SK-N-MC (cell line): ENCODE results near the gene SUSD2.
"Not testable (repeated sequence)": the region's sequence is repeated elsewhere in the genome, so short reads cannot be mapped to it uniquely, and the experiment has no call there.

Experiments used
- DNase-seq: peaks from one replicate; pipeline ENCODE4 v3.0.0-alpha.2; 2011; ENCODE audit warnings: low read depth, low spot score
- H3K27ac ChIP-seq: fragments of 200-600 bp; sonication (generic); 2 replicates; pipeline ENCODE4 v1.5.1; 2016; ENCODE audit warnings: mixed run types
- H3K36me3 ChIP-seq: fragments of 200-600 bp; sonication (generic); 2 replicates; pipeline ENCODE4 v1.6.1; 2017; ENCODE audit warnings: antibody characterized with exemption, low read length, mixed read lengths; ENCODE audit not compliant: insufficient read depth
- H3K4me3 ChIP-seq: fragments of 200-600 bp; sonication (generic); 2 replicates; pipeline ENCODE4 v1.5.1; 2016
- H3K9ac ChIP-seq: fragments of 200-600 bp; sonication (generic); 2 replicates; pipeline ENCODE4 v1.8.0; 2017; ENCODE audit warnings: mixed run types, mixed read lengths; ENCODE audit not compliant: insufficient read length
- H3K9me3 ChIP-seq: fragments of 200-600 bp; sonication (generic); 2 replicates; pipeline ENCODE4 v1.6.1; 2017; ENCODE audit warnings: low read depth, mild to moderate bottlenecking, antibody characterized with exemption, low read length, moderate library complexity, mixed read lengths
- EZH2 ChIP-seq: fragments of 200-600 bp; sonication (generic); IDR thresholded peaks from one replicate; pipeline ENCODE4 v1.6.1; 2017; ENCODE audit warnings: antibody characterized with exemption
- FOXP2 ChIP-seq: optimal IDR thresholded peaks from 2 replicates; pipeline ENCODE3; 2011; ENCODE audit warnings: mild to moderate bottlenecking, moderate library complexity; ENCODE audit not compliant: insufficient read depth; ENCODE audit errors: extremely low read length, control extremely low read depth
- POLR2AphosphoS5 ChIP-seq: IDR thresholded peaks from 2 replicates; pipeline ENCODE4 v1.6.1; 2012; ENCODE audit warnings: mild to moderate bottlenecking, low read depth, low read length, borderline replicate concordance

Gene SUSD2

GRCh38 chr22:24177045-24177444, 4.2 kb upstream of the SUSD2 start:
- TF ChIP-seq POLR2AphosphoS5 (no peak), EZH2 (no peak)
- DNase-seq = no peak
- Histone ChIP-seq H3K4me3 (no peak overlapping the region), H3K36me3 (peaks cover 8% of the 10 kb centered on the region; the same call in 1 of the 2 replicates), H3K27ac (no peak overlapping the region), H3K9ac (no peak overlapping the region), H3K9me3 (no peaks in the 10 kb centered on the region)

DNA sequence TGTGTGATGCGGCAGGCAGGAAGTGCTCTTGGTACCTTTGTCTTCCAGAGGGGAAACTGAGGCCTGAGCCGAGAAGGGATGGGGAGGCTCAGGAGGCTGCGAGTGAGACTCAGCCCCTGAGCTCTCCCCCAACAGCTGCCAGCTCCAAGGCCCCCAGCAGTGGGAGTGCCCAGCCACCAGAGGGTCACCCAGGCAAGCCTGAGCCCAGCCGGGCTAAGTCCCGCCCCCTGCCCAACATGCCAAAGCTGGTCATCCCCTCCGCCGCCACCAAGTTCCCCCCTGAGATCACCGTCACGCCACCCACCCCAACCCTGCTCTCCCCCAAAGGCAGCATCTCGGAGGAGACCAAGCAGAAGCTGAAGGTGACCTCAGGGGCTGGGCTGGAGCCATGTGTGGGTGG, 3.8 kb upstream of the SUSD2 start:
- peaks cover 6% of the 10 kb centered on the region; the same call in 1 of the 2 replicates for H3K36me3 ChIP-seq
- no peak for DNase-seq
- no peak for TF ChIP-seq FOXP2
- H3K4me3 ChIP-seq = no peak overlapping the region
- no peaks in the 10 kb centered on the region for H3K9me3 ChIP-seq
- no peak overlapping the region for H3K9ac ChIP-seq
- no peak overlapping the region for H3K27ac ChIP-seq

- no peak for DNase-seq
- no peak overlapping the region for H3K9ac ChIP-seq
- no peak overlapping the region for H3K27ac ChIP-seq
- H3K36me3 ChIP-seq = peaks cover 2% of the 10 kb centered on the region; the same call in 1 of the 2 replicates
- H3K4me3 ChIP-seq = no peak overlapping the region
- no peak for TF ChIP-seq FOXP2
- no peak for TF ChIP-seq EZH2
- no peak for TF ChIP-seq POLR2AphosphoS5
- H3K9me3 ChIP-seq = no peaks in the 10 kb centered on the region
These were observed 3.3 kb upstream of the SUSD2 start for GRCh38 chr22:24178021-24178431.

DNA sequence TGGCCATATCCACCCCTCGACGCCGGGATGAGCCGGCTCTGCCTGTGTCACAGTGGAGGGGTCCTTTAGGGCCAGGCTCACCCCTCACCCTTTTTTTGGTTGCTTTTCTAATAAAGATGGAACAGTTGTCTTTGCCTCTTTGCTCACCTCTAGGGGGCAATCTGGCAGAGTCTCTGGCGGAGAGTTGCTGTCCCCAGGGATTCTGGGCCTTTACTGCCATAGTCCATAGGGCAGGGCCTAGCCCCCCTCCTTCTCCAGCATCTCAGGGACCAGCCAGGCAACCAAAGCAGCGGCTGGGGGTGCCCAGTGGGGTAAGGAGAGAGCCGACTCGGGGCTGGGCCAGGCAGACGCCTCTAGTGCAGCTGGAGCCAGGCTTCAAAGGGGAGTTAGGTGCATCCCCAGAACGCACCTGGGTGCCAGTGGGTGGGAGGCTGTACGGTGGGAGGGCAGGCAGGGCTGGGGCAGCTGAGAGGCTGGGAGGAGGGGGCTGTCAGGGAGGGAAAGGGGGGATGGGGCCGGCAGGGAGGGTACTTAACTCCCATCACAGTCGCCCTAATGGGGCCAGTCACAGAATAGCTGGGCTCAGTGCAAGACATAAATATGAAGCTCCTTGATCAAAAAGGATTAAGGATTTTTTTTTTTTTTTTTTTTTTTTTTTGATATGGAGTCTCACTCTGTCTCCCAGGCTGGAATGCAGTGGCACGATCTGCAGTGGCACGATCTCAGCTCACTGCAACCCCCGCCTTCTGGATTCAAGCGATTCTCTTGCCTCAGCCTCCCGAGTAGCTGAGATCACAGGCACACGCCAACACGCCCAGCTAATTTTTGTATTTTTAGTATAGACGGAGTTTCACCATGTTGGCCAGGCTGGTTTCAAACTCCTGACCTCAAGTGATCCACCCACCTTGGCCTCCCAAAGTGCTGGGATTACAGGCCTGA, 2.5 kb upstream of the SUSD2 start:
- no peak for TF ChIP-seq POLR2AphosphoS5
- no peak for TF ChIP-seq EZH2
- no peak for TF ChIP-seq FOXP2
- no peak for DNase-seq
- H3K9ac ChIP-seq = no peak overlapping the region
- no peak overlapping the region for H3K4me3 ChIP-seq
- H3K36me3 ChIP-seq = no peaks in the 10 kb centered on the region; the same call in 1 of the 2 replicates
- H3K27ac ChIP-seq = no peak overlapping the region; the same call in 1 of the 2 replicates
- H3K9me3 ChIP-seq = no peaks in the 10 kb centered on the region

GRCh38 chr22:24179478-24180210, 1.6 kb upstream of the SUSD2 start:
- no peak overlapping the region for H3K27ac ChIP-seq
- DNase-seq = no peak
- TF ChIP-seq POLR2AphosphoS5 (no peak), EZH2 (no peak), FOXP2 (no peak)
- no peaks in the 10 kb centered on the region for H3K9me3 ChIP-seq
- H3K4me3 ChIP-seq = no peak overlapping the region
- no peak overlapping the region for H3K9ac ChIP-seq
- H3K36me3 ChIP-seq = no peaks in the 10 kb centered on the region; the same call in 1 of the 2 replicates

- Histone ChIP-seq H3K36me3 (no peaks in the 10 kb centered on the region; the same call in 1 of the 2 replicates), H3K4me3 (no peak overlapping the region), H3K9me3 (no peaks in the 10 kb centered on the region), H3K9ac (no peak overlapping the region), H3K27ac (no peak overlapping the region)
- no peak for TF ChIP-seq POLR2AphosphoS5
- no peak for TF ChIP-seq EZH2
- no peak for TF ChIP-seq FOXP2
- DNase-seq = no peak
These were observed 785 bp upstream of the SUSD2 start for GRCh38 chr22:24180316-24181087.

DNA sequence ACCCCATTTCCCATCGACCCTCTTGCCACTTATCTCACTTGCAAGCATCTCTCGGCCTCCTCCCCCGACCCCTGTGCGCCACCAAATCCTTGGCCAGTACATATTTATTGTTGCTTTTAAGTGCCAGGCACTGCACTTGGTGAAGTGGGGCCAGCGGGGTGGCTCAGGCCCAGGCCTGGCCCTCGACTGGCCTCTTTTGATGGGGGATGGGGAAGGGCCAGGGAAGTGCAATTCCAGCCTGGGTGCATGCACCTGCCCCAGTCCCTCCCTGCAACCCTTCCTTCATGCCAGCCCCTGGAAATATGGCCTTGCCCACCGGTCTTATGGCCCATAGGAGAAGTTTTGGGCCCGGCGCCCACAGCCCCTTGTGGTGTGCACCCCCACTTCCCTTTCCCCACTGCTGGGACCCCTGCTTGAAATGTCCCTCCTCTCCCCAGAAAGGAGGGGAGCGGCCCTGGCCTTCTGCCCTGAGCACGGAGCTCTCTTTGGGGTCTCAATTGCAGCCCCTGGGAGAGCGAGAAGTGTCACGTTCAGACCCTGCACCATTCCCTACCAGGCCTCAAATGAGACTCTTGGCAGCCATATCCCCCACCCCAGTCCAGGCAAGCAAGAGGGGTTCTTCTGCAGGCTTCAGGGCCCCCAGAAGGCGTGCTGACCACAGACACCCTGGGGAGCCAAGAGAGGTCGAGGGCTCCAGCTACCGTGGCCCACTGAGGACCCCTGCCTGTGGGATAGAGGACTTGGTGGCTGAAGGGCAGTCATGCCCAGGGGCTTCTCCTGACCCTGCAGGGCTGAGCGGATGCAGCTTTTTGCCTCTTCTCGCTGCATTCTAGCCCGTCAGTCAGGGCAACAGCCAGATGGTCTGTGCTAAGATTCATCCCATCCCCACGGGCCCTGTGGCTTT, 961 bp downstream of the SUSD2 start:
- TF ChIP-seq EZH2 (no peak), FOXP2 (no peak), POLR2AphosphoS5 (no peak)
- Histone ChIP-seq H3K4me3 (no peak overlapping the region), H3K9ac (no peak overlapping the region), H3K9me3 (no peaks in the 10 kb centered on the region), H3K36me3 (no peaks in the 10 kb centered on the region), H3K27ac (no peak overlapping the region)
- no peak for DNase-seq

DNA sequence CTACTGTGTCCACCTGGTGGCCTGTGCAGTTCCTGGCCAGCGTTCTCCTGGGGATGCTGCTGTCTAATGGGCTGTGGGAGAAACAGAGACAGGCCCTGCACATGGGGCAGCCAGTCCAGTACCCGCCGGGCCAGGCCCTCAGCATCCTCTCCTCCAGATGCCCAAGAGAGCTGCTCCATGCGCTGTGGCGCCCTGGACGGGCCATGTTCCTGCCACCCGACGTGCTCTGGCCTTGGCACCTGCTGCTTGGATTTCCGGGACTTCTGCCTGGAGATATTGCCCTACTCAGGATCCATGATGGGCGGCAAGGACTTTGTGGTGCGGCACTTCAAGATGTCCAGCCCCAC, 1.6 kb downstream of the SUSD2 start:
- H3K4me3 ChIP-seq, DNase-seq, H3K9ac ChIP-seq, H3K9me3 ChIP-seq, H3K27ac ChIP-seq, H3K36me3 ChIP-seq: not testable (repeated sequence)
